PC-9 (cell line): ENCODE results near the gene LIPN. TPM values are rescaled to one million over a fixed set of nuclear protein-coding genes. Genes with fewer than 3 reads are reported as not detected.
A peak's percentile ranks its signal among the peaks of the same experiment; 100 is the strongest.

Experiments
- BruUV-seq: library from RNA; stranded (reverse); fragments of 400-500 nt; replicated peaks from 2 replicates; lab custom pipeline; 2021; lab: Mats Ljungman, UMichigan
- CTCF ChIA-PET: fragments of 300-600 bp; sonication (Branson Sonifier 250); formaldehyde crosslinking; loops from one replicate; lab custom pipeline; 2022; ENCODE audit warnings: antibody characterized with exemption; lab: Charles Lee
- POLR2A ChIA-PET: fragments of 300-600 bp; sonication (Branson Sonifier 250); formaldehyde crosslinking; loops from one replicate; lab custom pipeline; 2022; ENCODE audit warnings: antibody characterized with exemption; ENCODE audit not compliant: unreplicated experiment; lab: Charles Lee
- DNase-seq, 2 experiments: peaks; one replicate each; pipeline versions ENCODE4 v3.0.0 to v3.0.0-alpha.2; 2015 to 2022; ENCODE audit warnings: mixed read lengths in 1 of 2
- H2AFZ ChIP-seq: fragments of 200-600 bp; sonication (generic); 2 replicates; pipeline ENCODE4 v1.8.1; 2017; ENCODE audit warnings: antibody characterized with exemption
- H3F3A ChIP-seq: fragments of 200-600 bp; sonication (generic); 2 replicates; pipeline ENCODE4 v1.8.1; 2017; ENCODE audit warnings: antibody characterized with exemption, mild to moderate bottlenecking, low read depth; ENCODE audit not compliant: insufficient read depth
- H3K27ac ChIP-seq: fragments of 200-600 bp; sonication (generic); 2 replicates; pipeline ENCODE4 v1.6.1; 2016; ENCODE audit warnings: mixed run types
- H3K27me3 ChIP-seq: fragments of 200-600 bp; sonication (generic); 2 replicates; pipeline ENCODE4 v1.6.1; 2016; ENCODE audit warnings: low read depth, mixed run types; ENCODE audit not compliant: insufficient read depth
- H3K36me3 ChIP-seq: fragments of 200-600 bp; sonication (generic); 2 replicates; pipeline ENCODE4 v1.6.1; 2016; ENCODE audit warnings: low read depth, mixed run types
- H3K4me1 ChIP-seq: fragments of 200-600 bp; sonication (generic); replicated peaks from 2 replicates; pipeline ENCODE4 v1.6.1; 2016; ENCODE audit warnings: mixed run types; ENCODE audit not compliant: insufficient read depth
- H3K4me2 ChIP-seq: fragments of 200-600 bp; sonication (generic); 2 replicates; pipeline ENCODE4 v1.6.1; 2017; ENCODE audit warnings: mixed run types
- H3K4me3 ChIP-seq: fragments of 200-600 bp; sonication (generic); 2 replicates; pipeline ENCODE4 v1.6.1; 2016; ENCODE audit warnings: mixed run types
- H3K79me2 ChIP-seq: fragments of 200-600 bp; sonication (generic); 2 replicates; pipeline ENCODE4 v1.6.1; 2017; ENCODE audit warnings: low read depth, mixed run types
- H3K9me2 ChIP-seq: fragments of 200-600 bp; sonication (generic); 2 replicates; pipeline ENCODE4 v1.8.1; 2017; ENCODE audit warnings: mild to moderate bottlenecking; ENCODE audit not compliant: insufficient read depth
- H3K9me3 ChIP-seq: fragments of 200-600 bp; sonication (generic); 2 replicates; pipeline ENCODE4 v1.8.1; 2016; ENCODE audit warnings: low read depth; ENCODE audit not compliant: insufficient read depth
- H4K20me1 ChIP-seq: fragments of 200-600 bp; sonication (generic); 2 replicates; pipeline ENCODE4 v1.8.1; 2017; ENCODE audit not compliant: insufficient read depth
- CTCF ChIP-seq: fragments of 200-600 bp; sonication (generic); conservative IDR thresholded peaks from 2 replicates; pipeline ENCODE4 v1.6.1; 2017; ENCODE audit warnings: mixed run types, antibody characterized with exemption, mild to moderate bottlenecking, moderate library complexity
- EZH2 ChIP-seq: fragments of 200-600 bp; sonication (generic); IDR thresholded peaks from 2 replicates; pipeline ENCODE4 v1.8.0; 2017; ENCODE audit warnings: antibody characterized with exemption, low read depth
- intact Hi-C: fragments of 100-400 bp; cut with micrococcal nuclease; formaldehyde crosslinking; loops from one replicate; pipeline ENCODE4 v1.10.0; 2022; ENCODE audit not compliant: unreplicated experiment
- total RNA-seq: library from RNA; stranded (reverse); gene quantifications from 2 replicates; pipeline ENCODE4 v1.2.3, GENCODE V29; 2021

LIPN gene
- total RNA-seq, 1 experiment from 2014 or later = not detected

GRCh38 chr10:88788924-88789323 is 29.1 kb downstream of the LIPN start:
- no peak overlapping the region for H2AFZ ChIP-seq

GRCh38 chr10:88791924-88792323 is 32.1 kb downstream of the LIPN start:
- Histone ChIP-seq H3K27me3 (no peaks in the 10 kb centered on the region), H3K9me3 (no peaks in the 10 kb centered on the region), H3K4me3 (no peak overlapping the region), H3K36me3 (no peaks in the 10 kb centered on the region), H3K4me1 (peaks cover 20% of the 10 kb centered on the region), H3K27ac (no peak overlapping the region), H2AFZ (no peak overlapping the region), H3K4me2 (no peak overlapping the region), H3K79me2 (no peaks in the 10 kb centered on the region), H4K20me1 (no peaks in the 10 kb centered on the region), H3K9me2 (no peaks in the 10 kb centered on the region), H3F3A (no peaks in the 10 kb centered on the region)
- BruUV-seq = no TSS peak
- TF ChIP-seq CTCF (peak; percentile 36; the same call in 1 of the 2 replicates), EZH2 (no peak)
- ChIA-PET CTCF (interaction anchor here (0.7 kb wide), 1 partner anchor 195 kb away, joined by 3 read pairs; no protein-coding TSS in a partner anchor), POLR2A (no interaction called here)
- intact Hi-C loops = no loop called here
- DNase-seq = no peak

More at GRCh38 chr10:88788924-88789323, 29.1 kb downstream of the LIPN start:
- H4K20me1 ChIP-seq = no peaks in the 10 kb centered on the region
- H3K9me3 ChIP-seq = no peaks in the 10 kb centered on the region
- no peak overlapping the region for H3K4me3 ChIP-seq
- H3K79me2 ChIP-seq = no peaks in the 10 kb centered on the region
- BruUV-seq = no TSS peak
- intact Hi-C loops = no loop called here
- H3K4me2 ChIP-seq = no peak overlapping the region
- no peak for DNase-seq
- no peak overlapping the region for H3K27ac ChIP-seq
- TF ChIP-seq EZH2 (no peak), CTCF (no peak)
- H3K27me3 ChIP-seq = no peaks in the 10 kb centered on the region
- POLR2A ChIA-PET = no interaction called here
- no peaks in the 10 kb centered on the region for H3F3A ChIP-seq
- H3K4me1 ChIP-seq = peaks cover 17% of the 10 kb centered on the region
- H3K36me3 ChIP-seq = no peaks in the 10 kb centered on the region
- CTCF ChIA-PET = no interaction called here
- no peaks in the 10 kb centered on the region for H3K9me2 ChIP-seq

GRCh38 chr10:88792661-88793060 is 32.8 kb downstream of the LIPN start:
- TF ChIP-seq EZH2 (no peak), CTCF (no peak)
- no TSS peak for BruUV-seq
- Histone ChIP-seq H3K27ac (no peak overlapping the region), H3K9me2 (no peaks in the 10 kb centered on the region), H3K27me3 (no peaks in the 10 kb centered on the region), H3F3A (no peaks in the 10 kb centered on the region), H2AFZ (no peak overlapping the region), H3K4me3 (no peak overlapping the region), H3K79me2 (no peaks in the 10 kb centered on the region), H3K36me3 (no peaks in the 10 kb centered on the region), H3K9me3 (no peaks in the 10 kb centered on the region), H4K20me1 (no peaks in the 10 kb centered on the region), H3K4me1 (peaks cover 20% of the 10 kb centered on the region), H3K4me2 (peak overlapping the region; percentile 11; the same call in 1 of the 2 replicates)
- ChIA-PET POLR2A (no interaction called here), CTCF (no interaction called here)
- peak in 1 of 2 experiments; percentile 27 for DNase-seq
- intact Hi-C loops = no loop called here
